ENCODE measurements around the gene GID8. TPM values are rescaled to one million over a fixed set of nuclear protein-coding genes. Genes with fewer than 3 reads are reported as not detected.
A peak's percentile ranks its signal among the peaks of the same experiment; 100 is the strongest.

The GID8 gene
- total and polyA plus RNA-seq, 2 of the 13 experiments (the other 11 are each of a cell fraction or from before 2014, with no cell fraction given) = 39.6 to 59.8 TPM

GRCh38 chr20:62971950-62972844 is 34.2 kb downstream of the GID8 start (continued):
- TF ChIP-seq KMT2A (CRISPR knock-in tag; IDR thresholded peaks at IDR 0.05) (peak; percentile 68; the same call in 1 of the 2 replicates), ZHX1 (CRISPR knock-in tag; IDR thresholded peaks at IDR 0.05; ENCODE audit: low read depth) (peak; percentile 48; the same call in 1 of the 2 replicates), RBM39 (IDR thresholded peaks at IDR 0.05; ENCODE audit: low read depth, low read length, poor library complexity, severe bottlenecking) (peak; percentile 51), MTF2 (CRISPR knock-in tag; IDR thresholded peaks at IDR 0.05; ENCODE audit: borderline replicate concordance) (peak; percentile 99), ZBTB20 (CRISPR knock-in tag; IDR thresholded peaks at IDR 0.05; ENCODE audit: borderline replicate concordance, low read depth) (0 out of 2 replicates have a peak, but pooled peaks have one; percentile 24), ZNF232 (CRISPR knock-in tag; IDR thresholded peaks at IDR 0.05; ENCODE audit: borderline replicate concordance) (peak; percentile 34; the same call in 1 of the 2 replicates), NCOA1 (CRISPR knock-in tag; IDR thresholded peaks at IDR 0.05) (peak; percentile 71; the same call in 1 of the 2 replicates), ZNF773 (CRISPR knock-in tag; IDR thresholded peaks at IDR 0.05; ENCODE audit: borderline replicate concordance) (no peak), SALL1 (CRISPR knock-in tag; IDR thresholded peaks at IDR 0.05) (peak; percentile 85), ZNF616 (CRISPR knock-in tag; IDR thresholded peaks at IDR 0.05; ENCODE audit: low read depth) (peak; percentile 86; the same call in 1 of the 2 replicates), ATF7 (IDR thresholded peaks at IDR 0.05) (no peak), ATF7 (CRISPR knock-in tag; IDR thresholded peaks at IDR 0.05) (no peak), ZSCAN21 (CRISPR knock-in tag; IDR thresholded peaks at IDR 0.05; ENCODE audit: borderline replicate concordance) (peak; percentile 73; the same call in 1 of the 2 replicates)
- TF ChIP-seq, protein P1, sequence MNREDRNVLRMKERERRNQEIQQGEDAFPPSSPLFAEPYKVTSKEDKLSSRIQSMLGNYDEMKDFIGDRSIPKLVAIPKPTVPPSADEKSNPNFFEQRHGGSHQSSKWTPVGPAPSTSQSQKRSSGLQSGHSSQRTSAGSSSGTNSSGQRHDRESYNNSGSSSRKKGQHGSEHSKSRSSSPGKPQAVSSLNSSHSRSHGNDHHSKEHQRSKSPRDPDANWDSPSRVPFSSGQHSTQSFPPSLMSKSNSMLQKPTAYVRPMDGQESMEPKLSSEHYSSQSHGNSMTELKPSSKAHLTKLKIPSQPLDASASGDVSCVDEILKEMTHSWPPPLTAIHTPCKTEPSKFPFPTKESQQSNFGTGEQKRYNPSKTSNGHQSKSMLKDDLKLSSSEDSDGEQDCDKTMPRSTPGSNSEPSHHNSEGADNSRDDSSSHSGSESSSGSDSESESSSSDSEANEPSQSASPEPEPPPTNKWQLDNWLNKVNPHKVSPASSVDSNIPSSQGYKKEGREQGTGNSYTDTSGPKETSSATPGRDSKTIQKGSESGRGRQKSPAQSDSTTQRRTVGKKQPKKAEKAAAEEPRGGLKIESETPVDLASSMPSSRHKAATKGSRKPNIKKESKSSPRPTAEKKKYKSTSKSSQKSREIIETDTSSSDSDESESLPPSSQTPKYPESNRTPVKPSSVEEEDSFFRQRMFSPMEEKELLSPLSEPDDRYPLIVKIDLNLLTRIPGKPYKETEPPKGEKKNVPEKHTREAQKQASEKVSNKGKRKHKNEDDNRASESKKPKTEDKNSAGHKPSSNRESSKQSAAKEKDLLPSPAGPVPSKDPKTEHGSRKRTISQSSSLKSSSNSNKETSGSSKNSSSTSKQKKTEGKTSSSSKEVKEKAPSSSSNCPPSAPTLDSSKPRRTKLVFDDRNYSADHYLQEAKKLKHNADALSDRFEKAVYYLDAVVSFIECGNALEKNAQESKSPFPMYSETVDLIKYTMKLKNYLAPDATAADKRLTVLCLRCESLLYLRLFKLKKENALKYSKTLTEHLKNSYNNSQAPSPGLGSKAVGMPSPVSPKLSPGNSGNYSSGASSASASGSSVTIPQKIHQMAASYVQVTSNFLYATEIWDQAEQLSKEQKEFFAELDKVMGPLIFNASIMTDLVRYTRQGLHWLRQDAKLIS (CRISPR knock-in tag; IDR thresholded peaks at IDR 0.05) = peak; percentile 53; the same call in 1 of the 2 replicates
- TF ChIP-seq, protein P2, sequence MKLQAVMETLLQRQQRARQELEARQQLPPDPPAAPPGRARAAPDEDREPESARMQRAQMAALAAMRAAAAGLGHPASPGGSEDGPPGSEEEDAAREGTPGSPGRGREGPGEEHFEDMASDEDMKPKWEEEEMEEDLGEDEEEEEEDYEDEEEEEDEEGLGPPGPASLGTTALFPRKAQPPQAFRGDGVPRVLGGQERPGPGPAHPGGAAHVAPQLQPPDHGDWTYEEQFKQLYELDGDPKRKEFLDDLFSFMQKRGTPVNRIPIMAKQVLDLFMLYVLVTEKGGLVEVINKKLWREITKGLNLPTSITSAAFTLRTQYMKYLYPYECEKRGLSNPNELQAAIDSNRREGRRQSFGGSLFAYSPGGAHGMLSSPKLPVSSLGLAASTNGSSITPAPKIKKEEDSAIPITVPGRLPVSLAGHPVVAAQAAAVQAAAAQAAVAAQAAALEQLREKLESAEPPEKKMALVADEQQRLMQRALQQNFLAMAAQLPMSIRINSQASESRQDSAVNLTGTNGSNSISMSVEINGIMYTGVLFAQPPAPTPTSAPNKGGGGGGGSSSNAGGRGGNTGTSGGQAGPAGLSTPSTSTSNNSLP (IDR thresholded peaks at IDR 0.05; ENCODE audit: low read depth, low read length) = no peak
